EH (cell line): ENCODE data around the gene LEPR.
"Not testable (repeated sequence)": the region's sequence is repeated elsewhere in the genome, so short reads cannot be mapped to it uniquely, and the experiment has no call there.

Experiments
- DNase-seq: peaks from one replicate; pipeline ENCODE4 v3.0.0-alpha.2; 2015; ENCODE audit warnings: low read depth

The LEPR gene

GRCh38 chr1:65420590-65421350 is at the start of gene LEPR, which contains the start of gene LEPROT:
Gene LEPR, plus strand, starts transcription at chr1:65420668. Its CDS starts 144,898 bp downstream, at chr1:65565566.
Gene LEPROT, plus strand, starts transcription at chr1:65420668. Its CDS starts 57 bp downstream, at chr1:65420725.
- no peak for DNase-seq

- DNase-seq, result no peak
Measured at GRCh38 chr1:65371544-65371943, 48.9 kb upstream of the LEPR start.

GRCh38 chr1:65372557-65372956 is 47.9 kb upstream of the LEPR start:
- peak; percentile 38 for DNase-seq

- no peak for DNase-seq
Measured at GRCh38 chr1:65377496-65378246, 42.8 kb upstream of the LEPR start.

- no peak for DNase-seq
Measured at GRCh38 chr1:65378247-65378946, 42.1 kb upstream of the LEPR start.

GRCh38 chr1:65384426-65384825 is 36.0 kb upstream of the LEPR start:
- not testable (repeated sequence) for DNase-seq

- DNase-seq, result no peak
Measured at GRCh38 chr1:65386439-65386838, 34.0 kb upstream of the LEPR start.

GRCh38 chr1:65387821-65388220 is 32.6 kb upstream of the LEPR start:
- DNase-seq, result peak; percentile 35

GRCh38 chr1:65388908-65389695 is 31.4 kb upstream of the LEPR start:
- DNase-seq, result no peak

- no peak for DNase-seq
Measured at GRCh38 chr1:65392497-65392896, 28.0 kb upstream of the LEPR start.

- peak; percentile 67 for DNase-seq
Measured at GRCh38 chr1:65393347-65393746, 27.1 kb upstream of the LEPR start.

GRCh38 chr1:65393928-65394327 is 26.5 kb upstream of the LEPR start:
- no peak for DNase-seq

- peak; percentile 84 for DNase-seq
Measured at GRCh38 chr1:65395887-65396612, 24.4 kb upstream of the LEPR start.

- DNase-seq, result no peak
Measured at GRCh38 chr1:65398083-65398482, 22.4 kb upstream of the LEPR start.

- DNase-seq, result no peak
Measured at GRCh38 chr1:65399003-65399402, 21.5 kb upstream of the LEPR start.

- no peak for DNase-seq
Measured at GRCh38 chr1:65401612-65402011, 18.9 kb upstream of the LEPR start.

GRCh38 chr1:65404941-65405340 is 15.5 kb upstream of the LEPR start:
- DNase-seq, result no peak

- no peak for DNase-seq
Measured at GRCh38 chr1:65407877-65408276, 12.6 kb upstream of the LEPR start.

- no peak for DNase-seq
Measured at GRCh38 chr1:65409314-65409713, 11.2 kb upstream of the LEPR start.

- no peak for DNase-seq
Measured at GRCh38 chr1:65409816-65410326, 10.6 kb upstream of the LEPR start.
